KMS-11 (cell line): ENCODE measurements around the gene PCSK1N.

Experiments used
- H2AFZ ChIP-seq: fragments of 200-600 bp; sonication (generic); 2 replicates; pipeline ENCODE4 v1.6.1; 2016; ENCODE audit warnings: antibody characterized with exemption, mixed run types, low read depth
- H3K27ac ChIP-seq: fragments of 200-600 bp; sonication (generic); 2 replicates; pipeline ENCODE4 v1.6.1; 2016; ENCODE audit warnings: mild to moderate bottlenecking, mixed run types
- H3K27me3 ChIP-seq: fragments of 200-600 bp; sonication (generic); 2 replicates; pipeline ENCODE4 v1.6.1; 2017; ENCODE audit warnings: mild to moderate bottlenecking, low read depth, mixed run types, moderate library complexity; ENCODE audit not compliant: insufficient read depth
- H3K36me3 ChIP-seq: fragments of 200-600 bp; sonication (generic); 2 replicates; pipeline ENCODE4 v1.6.1; 2017; ENCODE audit warnings: mild to moderate bottlenecking, mixed run types; ENCODE audit not compliant: insufficient read depth
- H3K4me1 ChIP-seq: fragments of 200-600 bp; sonication (generic); 2 replicates; pipeline ENCODE4 v1.6.1; 2016; ENCODE audit warnings: mild to moderate bottlenecking, low read depth, mixed run types; ENCODE audit not compliant: poor library complexity, severe bottlenecking
- H3K4me2 ChIP-seq: fragments of 200-600 bp; sonication (generic); 2 replicates; pipeline ENCODE4 v1.7.0; 2016; ENCODE audit warnings: mild to moderate bottlenecking, mixed run types
- H3K4me3 ChIP-seq: fragments of 200-600 bp; sonication (generic); IDR thresholded peaks from 2 replicates; pipeline ENCODE4 v1.6.1; 2017; ENCODE audit warnings: low read depth, low read length, mixed read lengths; ENCODE audit not compliant: insufficient read depth
- H3K79me2 ChIP-seq: fragments of 200-600 bp; sonication (generic); 2 replicates; pipeline ENCODE4 v1.6.1; 2016; ENCODE audit warnings: low read depth, mixed run types; ENCODE audit not compliant: insufficient read depth
- H3K9ac ChIP-seq: fragments of 200-600 bp; sonication (generic); 2 replicates; pipeline ENCODE4 v1.6.1; 2016; ENCODE audit warnings: mild to moderate bottlenecking, mixed run types
- H4K20me1 ChIP-seq: fragments of 200-600 bp; sonication (generic); 2 replicates; pipeline ENCODE4 v1.6.1; 2016; ENCODE audit warnings: mild to moderate bottlenecking, mixed run types; ENCODE audit not compliant: insufficient read depth
- CTCF ChIP-seq: fragments of 200-600 bp; sonication (generic); conservative IDR thresholded peaks from 2 replicates; pipeline ENCODE4 v1.6.1; 2017; ENCODE audit warnings: low read depth, mild to moderate bottlenecking, antibody characterized with exemption, low read length, moderate library complexity, mixed read lengths

The PCSK1N gene

GRCh38 chrX:48831136-48831908 lies 4.1 kb downstream of the PCSK1N start:
- H3K9ac ChIP-seq: no peak overlapping the region
- H3K4me2 ChIP-seq: no peak overlapping the region
- H2AFZ ChIP-seq: no peak overlapping the region

GRCh38 chrX:48829016-48829735 lies 6.2 kb downstream of the PCSK1N start:
- Histone ChIP-seq H3K4me3 (no peak overlapping the region), H3K36me3 (no peaks in the 10 kb centered on the region), H3K27me3 (no peaks in the 10 kb centered on the region), H3K4me2 (no peak overlapping the region), H3K4me1 (no peaks in the 10 kb centered on the region), H2AFZ (no peak overlapping the region), H3K79me2 (no peaks in the 10 kb centered on the region), H3K9ac (no peak overlapping the region), H4K20me1 (no peaks in the 10 kb centered on the region), H3K27ac (no peak overlapping the region)
- TF ChIP-seq CTCF: no peak

More at GRCh38 chrX:48831136-48831908, 4.1 kb downstream of the PCSK1N start:
- Histone ChIP-seq H3K4me1 (no peaks in the 10 kb centered on the region), H3K4me3 (no peak overlapping the region), H3K36me3 (no peaks in the 10 kb centered on the region), H3K79me2 (no peaks in the 10 kb centered on the region), H3K27ac (no peak overlapping the region), H3K27me3 (no peaks in the 10 kb centered on the region), H4K20me1 (no peaks in the 10 kb centered on the region)
- TF ChIP-seq CTCF: no peak

GRCh38 chrX:48827654-48827968 lies 7.8 kb downstream of the PCSK1N start:
- H2AFZ ChIP-seq: no peak overlapping the region
- H3K9ac ChIP-seq: no peak overlapping the region
- no peaks in the 10 kb centered on the region for H3K27me3 ChIP-seq
- no peaks in the 10 kb centered on the region for H3K4me1 ChIP-seq
- no peak overlapping the region for H3K4me3 ChIP-seq
- H4K20me1 ChIP-seq: no peaks in the 10 kb centered on the region
- H3K36me3 ChIP-seq: no peaks in the 10 kb centered on the region
- H3K27ac ChIP-seq: no peak overlapping the region
- no peaks in the 10 kb centered on the region for H3K79me2 ChIP-seq
- no peak overlapping the region for H3K4me2 ChIP-seq
- no peak for TF ChIP-seq CTCF

- TF ChIP-seq CTCF: no peak
- Histone ChIP-seq H2AFZ (no peak overlapping the region), H3K36me3 (no peaks in the 10 kb centered on the region), H3K4me3 (no peak overlapping the region), H3K9ac (no peak overlapping the region), H4K20me1 (no peaks in the 10 kb centered on the region), H3K27ac (no peak overlapping the region), H3K27me3 (no peaks in the 10 kb centered on the region), H3K4me2 (no peak overlapping the region), H3K4me1 (no peaks in the 10 kb centered on the region), H3K79me2 (no peaks in the 10 kb centered on the region)
These were observed 8.3 kb downstream of the PCSK1N start for GRCh38 chrX:48826876-48827653.
